HG03175 (cell line): ENCODE results near the gene KBTBD3.
"Not testable (repeated sequence)": the region's sequence is repeated elsewhere in the genome, so short reads cannot be mapped to it uniquely, and the experiment has no call there.

ENCODE experiments used
- ATAC-seq: cut with Tn5 transposase; IDR thresholded peaks from one replicate; pipeline ENCODE4 v1.9.1; 2021; ENCODE audit warnings: mild to moderate bottlenecking, moderate library complexity; ENCODE audit not compliant: unreplicated experiment

Gene KBTBD3

GRCh38 chr11:106012744-106013143 is 64.4 kb downstream of the KBTBD3 start:
- no peak for ATAC-seq

GRCh38 chr11:106011481-106011880 is 65.7 kb downstream of the KBTBD3 start:
- ATAC-seq: no peak

- not testable (repeated sequence) for ATAC-seq
Observed at GRCh38 chr11:106003094-106003493, 74.1 kb downstream of the KBTBD3 start.

DNA sequence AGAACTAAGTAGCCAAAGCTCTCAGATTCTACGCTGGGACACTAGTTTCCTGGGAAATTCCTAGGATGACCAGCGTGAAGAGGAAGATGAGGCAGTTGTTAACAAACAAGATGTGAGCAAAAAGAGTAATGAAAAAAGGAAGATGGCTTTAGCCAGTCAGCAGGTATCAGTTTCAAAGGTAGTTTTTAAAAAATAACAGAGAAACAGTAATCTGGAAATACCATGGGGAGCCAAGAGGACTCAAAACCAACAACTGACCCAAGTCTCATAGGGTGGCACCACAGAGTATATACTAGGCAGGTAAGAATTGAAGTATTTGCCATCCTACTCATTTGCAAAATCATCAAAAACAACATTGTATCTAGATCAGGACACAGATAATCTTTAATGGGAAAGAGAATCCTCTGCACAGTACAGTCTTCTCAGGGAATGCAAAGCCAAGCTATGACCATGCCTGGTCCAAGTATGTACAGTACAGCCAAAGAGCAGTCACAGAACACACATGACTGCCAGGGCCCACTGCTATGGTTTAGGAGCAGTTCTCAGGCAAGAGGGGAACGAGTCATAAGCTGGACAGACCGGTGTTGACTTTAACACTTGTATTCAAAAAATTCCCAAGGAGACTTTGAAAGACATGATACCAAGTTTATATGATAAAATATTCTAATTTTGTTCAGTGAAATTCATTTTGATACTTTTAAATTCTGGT is 75.7 kb downstream of the KBTBD3 start:
- no peak for ATAC-seq
